Neuronal stem cell (in vitro differentiated cells): Measurements from ENCODE around the gene RASSF9.
A peak's percentile ranks its signal among the peaks of the same experiment; 100 is the strongest.

Experiments used
- DNase-seq: peaks from one replicate; pipeline ENCODE4 v3.0.0-alpha.2; 2013; ENCODE audit warnings: low spot score
- H2AFZ ChIP-seq: one replicate; pipeline ENCODE4 v1.6.1; 2013; ENCODE audit warnings: mild to moderate bottlenecking, low read length, inconsistent platforms
- H2AK5ac ChIP-seq: 2 replicates; pipeline ENCODE4 v1.6.1; 2013; ENCODE audit warnings: low read depth, mild to moderate bottlenecking, inconsistent platforms, low read length, moderate library complexity, mixed read lengths
- H2BK120ac ChIP-seq: 2 replicates; pipeline ENCODE4 v1.6.1; 2013; ENCODE audit warnings: low read depth, mild to moderate bottlenecking, inconsistent platforms, low read length, moderate library complexity, mixed read lengths
- H2BK12ac ChIP-seq: one replicate; pipeline ENCODE4 v1.6.1; 2013; ENCODE audit warnings: low read length, inconsistent platforms
- H2BK15ac ChIP-seq: 2 replicates; pipeline ENCODE4 v1.6.1; 2013; ENCODE audit warnings: mild to moderate bottlenecking, low read length, inconsistent platforms, mixed read lengths
- H2BK5ac ChIP-seq: one replicate; pipeline ENCODE4 v1.6.1; 2013; ENCODE audit warnings: inconsistent platforms, mild to moderate bottlenecking, low read length, moderate library complexity
- H3K14ac ChIP-seq: one replicate; pipeline ENCODE4 v1.6.1; 2013; ENCODE audit warnings: low read length, inconsistent platforms
- H3K18ac ChIP-seq: 2 replicates; pipeline ENCODE4 v1.6.1; 2013; ENCODE audit warnings: low read length, inconsistent platforms
- H3K23ac ChIP-seq: 2 replicates; pipeline ENCODE4 v1.6.1; 2013; ENCODE audit warnings: low read depth, mild to moderate bottlenecking, mixed read lengths, low read length, inconsistent platforms; ENCODE audit not compliant: poor library complexity
- H3K27ac ChIP-seq: replicated peaks from 3 replicates; pipeline ENCODE4 v1.5.1; 2013; ENCODE audit warnings: low read length, inconsistent platforms
- H3K27me3 ChIP-seq, 3 experiments: 2 replicates each; pipeline ENCODE4 v1.6.1; 2013; ENCODE audit warnings: low read length in 3 of 3, mild to moderate bottlenecking in 2 of 3, inconsistent platforms in 1 of 3, low read depth in 1 of 3, mixed read lengths in 1 of 3, moderate library complexity in 1 of 3; ENCODE audit not compliant: control insufficient read depth in 3 of 3, insufficient read depth in 3 of 3
- H3K36me3 ChIP-seq, 2 donors: replicated peaks in 1 of 2; 2 replicates each; pipeline ENCODE4 v1.6.1; 2013; ENCODE audit warnings: low read length in 2 of 2; ENCODE audit not compliant: control insufficient read depth in 2 of 2, insufficient read depth in 2 of 2
- H3K4ac ChIP-seq: 2 replicates; pipeline ENCODE4 v1.6.1; 2013; ENCODE audit warnings: inconsistent platforms, mild to moderate bottlenecking, low read length, moderate library complexity
- H3K4me1 ChIP-seq, 2 donors: 1 replicate in 1 of 2; 2 replicates in 1 of 2; pipeline ENCODE4 v1.6.1; 2013; ENCODE audit warnings: low read length in 2 of 2, low read depth in 1 of 2; ENCODE audit not compliant: control insufficient read depth in 2 of 2, insufficient read depth in 1 of 2
- H3K4me2 ChIP-seq: one replicate; pipeline ENCODE4 v1.6.1; 2013; ENCODE audit warnings: mild to moderate bottlenecking, low read length, inconsistent platforms; ENCODE audit not compliant: insufficient read depth, poor library complexity, severe bottlenecking
- H3K4me3 ChIP-seq, 2 donors: 2 replicates each; pipeline ENCODE4 v1.5.1; 2013; ENCODE audit warnings: low read length in 2 of 2, mild to moderate bottlenecking in 2 of 2, inconsistent platforms in 1 of 2, moderate library complexity in 1 of 2
- H3K79me1 ChIP-seq: one replicate; pipeline ENCODE4 v1.6.1; 2013; ENCODE audit warnings: low read depth, mild to moderate bottlenecking, inconsistent platforms, low read length, moderate library complexity
- H3K9ac ChIP-seq: one replicate; pipeline ENCODE4 v1.6.1; 2013; ENCODE audit warnings: mild to moderate bottlenecking, low read depth, low read length, inconsistent platforms; ENCODE audit not compliant: poor library complexity
- H3K9me3 ChIP-seq, 2 donors: replicated peaks in 1 of 2; 2 replicates each; pipeline versions ENCODE3 to v1.6.1; 2013; ENCODE audit warnings: low read length in 2 of 2, mild to moderate bottlenecking in 2 of 2, inconsistent platforms in 1 of 2, low read depth in 1 of 2, mixed read lengths in 1 of 2, moderate library complexity in 1 of 2; ENCODE audit not compliant: control insufficient read depth in 2 of 2, insufficient read depth in 1 of 2
- H4K8ac ChIP-seq: one replicate; pipeline ENCODE4 v1.6.1; 2013; ENCODE audit warnings: low read depth, mild to moderate bottlenecking, inconsistent platforms, low read length, moderate library complexity
- H4K91ac ChIP-seq: one replicate; pipeline ENCODE4 v1.6.1; 2013; ENCODE audit warnings: low read length, low read depth, mild to moderate bottlenecking, inconsistent platforms; ENCODE audit not compliant: poor library complexity
- WGBS, 2 donors: extraction: QIAGEN DNeasy Blood & Tissue Kit; methylation state at CpG; one replicate each; pipeline ENCODE4 v1.1.7; 2013; ENCODE audit warnings: missing lambda C conversion rate in 2 of 2, mixed read lengths in 1 of 2; ENCODE audit not compliant: insufficient read length in 2 of 2, insufficient replicate concordance in 1 of 2; ENCODE audit errors: extremely low coverage in 2 of 2; 5-methylcytosine and 5-hydroxymethylcytosine counted together

RASSF9 gene

DNA sequence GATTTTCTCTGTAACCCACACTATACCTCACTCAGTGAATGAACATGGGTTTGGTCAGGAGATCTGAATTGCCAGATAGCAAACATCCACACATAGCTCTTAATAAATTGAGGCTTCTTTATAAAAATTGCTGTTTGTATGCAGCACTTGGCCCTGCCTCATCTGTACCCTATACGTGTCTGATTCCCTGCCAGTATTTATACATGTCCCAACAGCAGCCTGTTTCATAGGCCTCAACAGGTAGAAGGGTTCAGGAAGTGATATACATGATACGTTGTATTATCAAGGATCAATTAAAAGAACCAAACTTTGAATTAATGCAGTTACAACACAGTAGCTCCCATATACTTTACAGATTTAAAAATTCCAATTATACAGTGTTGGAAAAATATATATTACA is 32.3 kb downstream of the RASSF9 start:
- H2BK5ac ChIP-seq: no peak overlapping the region
- WGBS, 2 donors: no CpG with 5 or more reads among the region's 2 CpGs

DNA sequence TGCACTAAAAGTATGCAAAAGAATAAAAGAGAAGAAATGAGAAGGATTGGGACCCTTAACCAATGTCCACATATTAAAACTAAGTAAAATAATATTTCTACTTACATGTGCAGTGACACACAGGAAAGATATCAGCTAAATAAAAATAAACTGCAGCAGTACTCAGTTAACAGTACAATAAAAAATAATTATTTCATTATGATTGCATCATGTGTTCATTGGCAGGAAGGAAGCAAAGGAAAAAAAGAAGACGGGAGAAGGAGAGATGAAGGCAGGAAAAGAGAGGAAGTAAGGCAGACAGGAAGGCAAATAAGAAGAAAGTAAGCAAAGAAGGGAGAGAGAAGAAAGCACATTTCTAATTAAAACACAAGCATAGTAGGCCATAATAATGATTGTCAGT is 33.0 kb downstream of the RASSF9 start:
- Histone ChIP-seq H3K14ac (no peak overlapping the region), H3K23ac (no peak overlapping the region), H2BK12ac (no peak overlapping the region), H3K4me1 (no peaks in the 10 kb centered on the region), H3K9me3 (no peaks in the 10 kb centered on the region), H2AFZ (no peak overlapping the region), H3K4me2 (no peak overlapping the region), H4K8ac (no peak overlapping the region), H3K18ac (no peak overlapping the region), H3K4me3 (no peak overlapping the region), H3K27me3 (no peaks in the 10 kb centered on the region), H3K79me1 (no peaks in the 10 kb centered on the region), H4K91ac (no peak overlapping the region), H2BK5ac (no peak overlapping the region), H2AK5ac (no peak overlapping the region), H3K27ac (no peak overlapping the region), H2BK15ac (no peak overlapping the region), H3K9ac (no peak overlapping the region), H3K36me3 (no peaks in the 10 kb centered on the region), H3K4ac (no peak overlapping the region), H2BK120ac (no peak overlapping the region)
- no CpG with 5 or more reads among the region's 1 CpG for WGBS, 2 donors
- no peak for DNase-seq

More for the DNA sequence above, 32.3 kb downstream of the RASSF9 start:
- H2BK120ac ChIP-seq: no peak overlapping the region
- H4K8ac ChIP-seq: no peak overlapping the region
- no peak overlapping the region for H2AK5ac ChIP-seq
- no peak overlapping the region for H3K18ac ChIP-seq
- no peak overlapping the region for H3K23ac ChIP-seq
- no peak overlapping the region for H4K91ac ChIP-seq
- H2BK15ac ChIP-seq: no peak overlapping the region
- no peaks in the 10 kb centered on the region for H3K27me3 ChIP-seq
- H3K4me2 ChIP-seq: no peak overlapping the region
- no peak overlapping the region for H3K4me3 ChIP-seq
- H3K79me1 ChIP-seq: no peaks in the 10 kb centered on the region
- DNase-seq: no peak
- no peak overlapping the region for H3K14ac ChIP-seq
- no peaks in the 10 kb centered on the region for H3K4me1 ChIP-seq
- H2BK12ac ChIP-seq: no peak overlapping the region
- no peak overlapping the region for H2AFZ ChIP-seq
- H3K4ac ChIP-seq: no peak overlapping the region
- no peaks in the 10 kb centered on the region for H3K9me3 ChIP-seq
- H3K9ac ChIP-seq: no peak overlapping the region
- no peak overlapping the region for H3K27ac ChIP-seq
- H3K36me3 ChIP-seq: no peaks in the 10 kb centered on the region

DNA sequence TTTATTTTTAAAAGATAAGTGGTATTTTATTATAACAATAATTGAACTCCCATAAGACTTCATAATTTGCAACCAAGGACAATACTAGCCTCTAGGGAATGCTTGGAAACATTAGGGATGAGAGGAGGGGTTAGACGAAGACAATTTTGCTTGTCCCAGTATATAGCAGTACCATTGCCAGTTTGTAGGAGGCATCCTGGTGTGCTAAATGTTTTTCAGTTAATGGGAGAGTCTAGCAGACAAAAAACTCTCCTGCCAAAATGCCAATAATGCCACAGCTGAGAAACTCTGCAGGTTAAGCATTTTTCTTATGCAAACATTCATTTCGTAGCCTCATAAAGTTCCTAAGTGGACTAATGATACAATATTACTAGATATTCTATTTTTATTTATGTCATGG is 38.1 kb downstream of the RASSF9 start:
- Histone ChIP-seq H3K4me2 (peak overlapping the region; percentile 14), H3K14ac (no peak overlapping the region), H4K91ac (no peak overlapping the region), H2BK15ac (no peak overlapping the region), H3K79me1 (no peaks in the 10 kb centered on the region), H3K4ac (no peak overlapping the region), H3K9ac (no peak overlapping the region), H3K23ac (no peak overlapping the region), H3K18ac (no peak overlapping the region), H3K4me3 (no peak overlapping the region), H2BK5ac (no peak overlapping the region), H3K4me1 (peaks cover 0 to 3% of the 10 kb centered on the region in 2 donors), H2AFZ (no peak overlapping the region), H3K36me3 (no peaks in the 10 kb centered on the region), H3K9me3 (no peaks in the 10 kb centered on the region), H3K27me3 (no peaks in the 10 kb centered on the region), H3K27ac (no peak overlapping the region), H2BK120ac (no peak overlapping the region), H2AK5ac (no peak overlapping the region), H4K8ac (no peak overlapping the region), H2BK12ac (no peak overlapping the region)
- DNase-seq: no peak
- no CpG with 5 or more reads among the region's 2 CpGs for WGBS, 2 donors

DNA sequence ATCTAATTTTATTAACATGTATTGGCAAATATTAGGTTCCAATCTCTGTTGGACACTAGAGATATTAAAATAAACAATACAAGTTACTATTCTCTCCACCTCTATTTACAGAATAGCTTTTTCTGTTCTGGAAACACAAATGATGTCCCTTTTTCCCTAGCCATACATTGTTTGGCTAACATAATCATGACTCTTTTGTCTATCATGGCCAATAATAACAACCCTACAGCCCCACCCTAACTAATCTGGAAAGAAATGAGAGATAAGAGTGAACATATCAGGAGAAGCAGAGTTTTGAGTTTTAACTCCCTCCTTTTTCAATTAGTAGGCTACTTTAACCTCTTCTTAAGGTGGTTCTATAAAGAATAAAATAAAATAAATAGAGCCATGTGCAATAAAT is 40.2 kb downstream of the RASSF9 start:
- Histone ChIP-seq H3K79me1 (no peaks in the 10 kb centered on the region), H3K9me3 (no peaks in the 10 kb centered on the region), H3K36me3 (no peaks in the 10 kb centered on the region), H2BK15ac (no peak overlapping the region), H3K23ac (no peak overlapping the region), H2AK5ac (no peak overlapping the region), H3K18ac (no peak overlapping the region), H2BK120ac (no peak overlapping the region), H3K27ac (no peak overlapping the region), H3K4me1 (peaks cover 0 to 3% of the 10 kb centered on the region in 2 donors), H2BK12ac (no peak overlapping the region), H3K14ac (no peak overlapping the region), H2AFZ (no peak overlapping the region), H4K8ac (no peak overlapping the region), H3K27me3 (no peaks in the 10 kb centered on the region), H2BK5ac (no peak overlapping the region), H3K4me3 (no peak overlapping the region), H3K4me2 (no peak overlapping the region), H4K91ac (no peak overlapping the region), H3K9ac (no peak overlapping the region), H3K4ac (no peak overlapping the region)
- no peak for DNase-seq
